HUES64 (cell line): ENCODE data around the gene MFAP2.

Source experiments
- H3K27ac ChIP-seq: 2 replicates; pipeline ENCODE4 v1.7.0; 2013; ENCODE audit warnings: low read depth, low read length, inconsistent platforms
- H3K27me3 ChIP-seq: 2 replicates; pipeline ENCODE4 v1.6.1; 2013; ENCODE audit warnings: mild to moderate bottlenecking, low read length; ENCODE audit not compliant: insufficient read depth
- H3K36me3 ChIP-seq: 2 replicates; pipeline ENCODE4 v1.6.1; 2013; ENCODE audit warnings: mild to moderate bottlenecking, low read length; ENCODE audit not compliant: insufficient read depth
- H3K4me1 ChIP-seq: 2 replicates; pipeline ENCODE4 v1.6.1; 2013; ENCODE audit warnings: mild to moderate bottlenecking, low read length, moderate library complexity; ENCODE audit not compliant: insufficient read depth
- H3K4me3 ChIP-seq: 2 replicates; pipeline ENCODE4 v1.5.1; 2013; ENCODE audit warnings: mild to moderate bottlenecking, low read length, moderate library complexity
- H3K9ac ChIP-seq: 2 replicates; pipeline ENCODE4 v1.6.1; 2013; ENCODE audit warnings: mild to moderate bottlenecking, low read depth, low read length
- H3K9me3 ChIP-seq: 2 replicates; pipeline ENCODE4 v1.6.1; 2013; ENCODE audit warnings: low read depth, low read length; ENCODE audit not compliant: insufficient read depth
- WGBS: fragments of 150-250, 120-280 bp; methylation state at CpG from one replicate; pipeline ENCODE4 v1.1.7; 2013; ENCODE audit warnings: missing lambda C conversion rate; 5-methylcytosine and 5-hydroxymethylcytosine counted together

MFAP2 gene

GRCh38 chr1:16989676-16990391 is 9.4 kb upstream of the MFAP2 start:
- Histone ChIP-seq H3K36me3 (peaks cover 17% of the 10 kb centered on the region), H3K4me3 (no peak overlapping the region), H3K9me3 (no peaks in the 10 kb centered on the region), H3K4me1 (no peaks in the 10 kb centered on the region), H3K27ac (no peak overlapping the region), H3K9ac (no peak overlapping the region), H3K27me3 (no peaks in the 10 kb centered on the region)
- 94% methylated on average over 22 of the region's 22 CpGs for WGBS

- no peak overlapping the region for H3K27ac ChIP-seq
- H3K27me3 ChIP-seq, result no peaks in the 10 kb centered on the region
- WGBS, result 89% methylated on average over 12 of the region's 13 CpGs
Observed at GRCh38 chr1:16988210-16988609, 7.8 kb upstream of the MFAP2 start.

DNA sequence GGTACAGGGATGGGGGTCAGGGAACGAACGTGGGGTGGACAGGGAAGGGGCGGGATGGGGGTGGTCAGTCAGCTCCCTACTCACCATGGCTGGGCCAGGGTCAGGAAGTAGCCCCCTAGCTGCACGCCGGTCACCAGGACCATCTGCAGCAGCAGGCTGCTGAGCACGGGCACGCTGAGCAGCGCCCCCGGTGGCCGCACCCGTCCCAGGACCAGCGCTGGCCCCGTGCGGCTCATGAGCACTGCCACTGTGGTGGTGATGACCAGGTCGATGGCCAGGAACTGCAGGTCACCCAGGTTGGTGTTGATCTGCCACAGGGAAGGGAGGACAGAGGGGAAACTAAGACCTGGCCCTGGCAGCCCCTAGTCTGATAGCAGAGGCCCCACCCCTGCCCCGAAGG is 6.5 kb upstream of the MFAP2 start:
- Histone ChIP-seq H3K4me1 (no peaks in the 10 kb centered on the region), H3K36me3 (peaks cover 17% of the 10 kb centered on the region), H3K9me3 (no peaks in the 10 kb centered on the region), H3K9ac (no peak overlapping the region), H3K4me3 (no peak overlapping the region), H3K27me3 (no peaks in the 10 kb centered on the region), H3K27ac (no peak overlapping the region)
- 42% methylated on average over 16 of the region's 16 CpGs for WGBS

More at GRCh38 chr1:16988210-16988609, 7.8 kb upstream of the MFAP2 start:
- Histone ChIP-seq H3K9ac (no peak overlapping the region), H3K9me3 (no peaks in the 10 kb centered on the region), H3K4me3 (no peak overlapping the region), H3K4me1 (no peaks in the 10 kb centered on the region), H3K36me3 (peaks cover 17% of the 10 kb centered on the region)

GRCh38 chr1:16986560-16986959 is 6.1 kb upstream of the MFAP2 start:
- WGBS, result 88% methylated on average over 23 of the region's 23 CpGs
- peaks cover 17% of the 10 kb centered on the region for H3K36me3 ChIP-seq

DNA sequence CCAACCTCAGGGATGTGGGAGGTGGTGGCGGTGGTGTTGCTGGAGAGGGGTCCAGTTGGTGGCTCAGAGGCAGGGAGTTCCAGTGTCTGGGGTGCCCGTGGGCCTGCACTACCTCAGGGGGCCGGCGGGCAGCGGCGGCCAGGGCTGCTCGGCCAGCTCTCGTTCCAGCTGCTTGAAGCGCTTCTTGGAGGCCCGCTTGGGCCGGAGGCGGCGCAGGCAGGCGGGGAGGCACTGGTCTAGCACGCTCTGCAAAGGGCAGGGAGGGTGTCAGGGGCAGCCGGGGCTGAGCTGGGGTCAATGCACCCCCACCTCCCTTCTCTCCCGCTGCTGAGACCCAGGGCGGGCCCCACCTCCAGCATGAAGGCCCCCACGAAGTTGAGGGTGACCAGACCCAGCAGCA is 5.7 kb upstream of the MFAP2 start:
- H3K27ac ChIP-seq, result no peak overlapping the region
- no peak overlapping the region for H3K9ac ChIP-seq
- no peaks in the 10 kb centered on the region for H3K9me3 ChIP-seq
- no peaks in the 10 kb centered on the region for H3K4me1 ChIP-seq
- no peak overlapping the region for H3K4me3 ChIP-seq
- H3K36me3 ChIP-seq, result peaks cover 17% of the 10 kb centered on the region
- no peaks in the 10 kb centered on the region for H3K27me3 ChIP-seq
- 89% methylated on average over 19 of the region's 19 CpGs for WGBS

More at GRCh38 chr1:16986560-16986959, 6.1 kb upstream of the MFAP2 start:
- Histone ChIP-seq H3K27ac (no peak overlapping the region), H3K4me3 (no peak overlapping the region), H3K27me3 (no peaks in the 10 kb centered on the region), H3K9ac (no peak overlapping the region), H3K4me1 (no peaks in the 10 kb centered on the region), H3K9me3 (no peaks in the 10 kb centered on the region)

GRCh38 chr1:16984717-16985116 is 4.3 kb upstream of the MFAP2 start:
- no peaks in the 10 kb centered on the region for H3K4me1 ChIP-seq
- WGBS, result 75% methylated on average over 7 of the region's 7 CpGs
- no peak overlapping the region for H3K9ac ChIP-seq
- no peaks in the 10 kb centered on the region for H3K27me3 ChIP-seq
- peaks cover 15% of the 10 kb centered on the region for H3K36me3 ChIP-seq
- no peak overlapping the region for H3K27ac ChIP-seq
- H3K9me3 ChIP-seq, result no peaks in the 10 kb centered on the region
- H3K4me3 ChIP-seq, result no peak overlapping the region

GRCh38 chr1:16983649-16984048 is 3.2 kb upstream of the MFAP2 start:
- peaks cover 7% of the 10 kb centered on the region; the same call in 1 of the 2 replicates for H3K4me1 ChIP-seq
- 82% methylated on average over 2 of the region's 4 CpGs for WGBS
- no peaks in the 10 kb centered on the region for H3K9me3 ChIP-seq
- no peak overlapping the region for H3K9ac ChIP-seq
- H3K27me3 ChIP-seq, result no peaks in the 10 kb centered on the region
- peaks cover 12% of the 10 kb centered on the region for H3K36me3 ChIP-seq
- H3K27ac ChIP-seq, result no peak overlapping the region
- no peak overlapping the region for H3K4me3 ChIP-seq

GRCh38 chr1:16982902-16983301 is 2.5 kb upstream of the MFAP2 start:
- H3K4me1 ChIP-seq, result peaks cover 10% of the 10 kb centered on the region; the same call in 1 of the 2 replicates
- H3K27me3 ChIP-seq, result no peaks in the 10 kb centered on the region
- WGBS, result 79% methylated on average over 11 of the region's 11 CpGs
- H3K9ac ChIP-seq, result no peak overlapping the region
- H3K36me3 ChIP-seq, result peaks cover 9% of the 10 kb centered on the region
- H3K9me3 ChIP-seq, result no peaks in the 10 kb centered on the region
- no peak overlapping the region for H3K4me3 ChIP-seq
- no peak overlapping the region for H3K27ac ChIP-seq

- H3K9ac ChIP-seq, result no peak overlapping the region
- H3K36me3 ChIP-seq, result peaks cover 20% of the 10 kb centered on the region
- H3K4me3 ChIP-seq, result no peak overlapping the region
- peaks cover 10% of the 10 kb centered on the region; the same call in 1 of the 2 replicates for H3K4me1 ChIP-seq
- no peaks in the 10 kb centered on the region for H3K9me3 ChIP-seq
- WGBS, result 80% methylated on average over 10 of the region's 10 CpGs
- H3K27me3 ChIP-seq, result no peaks in the 10 kb centered on the region
- no peak overlapping the region for H3K27ac ChIP-seq
Observed at GRCh38 chr1:16981269-16981849, 939 bp upstream of the MFAP2 start.

DNA sequence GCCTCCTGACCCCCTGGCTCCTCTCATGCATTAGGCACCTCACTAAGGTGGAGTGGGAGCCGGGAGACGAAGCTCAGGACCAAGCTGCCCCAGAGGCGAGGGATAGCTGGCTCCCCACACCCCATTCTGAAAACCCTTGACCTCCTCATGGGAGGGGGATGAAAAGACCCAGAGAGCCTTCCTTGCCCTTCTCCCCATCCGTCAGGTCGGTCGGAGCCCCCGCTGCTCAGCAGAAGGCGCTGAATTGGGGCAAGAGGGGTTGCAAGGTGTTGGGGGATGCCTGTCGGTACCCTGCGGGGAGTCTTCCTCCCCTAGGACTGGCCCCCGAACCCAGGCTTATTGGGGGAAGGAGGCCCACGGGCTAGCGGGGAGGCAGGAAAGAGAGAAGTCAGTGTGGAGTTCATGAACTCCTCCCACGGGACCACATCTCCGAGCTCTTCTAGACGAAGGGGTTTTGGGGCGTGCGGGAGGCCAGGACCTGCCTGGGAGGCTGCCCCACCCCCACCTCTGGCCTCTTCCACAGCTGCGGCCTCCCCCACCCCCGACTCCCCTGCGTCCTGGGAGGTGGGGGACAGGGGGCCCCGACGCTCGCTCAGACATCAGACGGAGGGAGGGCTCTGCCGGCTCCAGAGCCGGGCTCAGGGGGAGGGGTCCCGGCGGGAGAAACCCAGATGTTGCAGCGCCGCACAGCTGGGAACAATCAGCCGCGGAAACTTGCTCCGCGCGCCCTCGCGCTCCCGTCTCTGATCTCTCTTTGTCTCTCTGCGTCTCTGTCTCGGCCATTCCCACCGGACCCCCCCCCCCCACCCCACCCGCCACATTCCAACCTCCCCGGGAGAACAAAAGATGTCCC is 719 bp downstream of the MFAP2 start:
- Histone ChIP-seq H3K4me3 (peak overlapping the region; percentile 63), H3K4me1 (peaks cover 10% of the 10 kb centered on the region; the same call in 1 of the 2 replicates), H3K36me3 (peaks cover 31% of the 10 kb centered on the region), H3K9ac (peak overlapping the region; percentile 90), H3K27me3 (no peaks in the 10 kb centered on the region), H3K27ac (no peak overlapping the region), H3K9me3 (no peaks in the 10 kb centered on the region)
- WGBS, result under 1% methylated on average over 41 of the region's 44 CpGs
